D341Med (cell line): ENCODE measurements around the gene GRM5.
"Not testable (repeated sequence)": the region's sequence is repeated elsewhere in the genome, so short reads cannot be mapped to it uniquely, and the experiment has no call there.

Experiments used
- DNase-seq: peaks from one replicate; pipeline ENCODE4 v3.0.0; 2012; ENCODE audit warnings: low spot score

GRM5 gene

DNA sequence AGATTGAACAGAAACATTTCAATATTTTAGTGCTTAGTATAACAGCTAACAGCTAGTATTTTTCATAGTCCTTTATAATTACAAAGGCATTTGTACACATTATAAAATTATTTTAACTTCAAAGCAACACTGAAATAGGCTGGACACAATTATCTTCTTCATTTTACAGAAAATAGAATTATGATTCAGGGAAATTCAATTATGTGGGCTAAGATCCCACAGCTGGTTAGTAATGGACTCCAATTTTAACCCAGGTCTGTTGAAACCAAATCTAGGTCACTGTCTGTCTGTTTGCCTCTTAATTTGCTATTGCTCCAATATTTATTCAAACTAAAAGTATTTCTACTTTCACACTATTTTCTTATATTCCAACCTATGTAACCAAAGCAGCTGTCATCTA lies 574.1 kb downstream of the GRM5 start:
- no peak for DNase-seq

DNA sequence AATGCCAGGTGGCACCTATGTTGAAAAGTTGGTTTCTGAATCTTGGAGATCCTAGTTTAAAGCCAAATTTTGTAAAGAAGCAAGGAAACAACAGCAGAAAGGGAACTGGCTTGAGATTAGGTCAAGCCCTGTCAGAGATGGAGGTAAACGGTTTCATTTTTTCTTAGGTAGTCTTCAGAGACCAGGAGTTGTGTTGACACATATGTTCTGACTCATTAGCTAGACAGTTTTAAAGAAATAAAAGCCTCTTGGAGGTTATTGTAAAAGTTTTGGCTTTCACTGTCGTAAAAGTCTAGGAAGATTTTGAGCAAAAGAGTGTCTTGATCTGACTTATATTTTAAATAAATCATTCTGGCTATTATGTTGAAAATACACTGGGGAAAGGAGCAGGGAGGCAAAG lies 576.8 kb downstream of the GRM5 start:
- DNase-seq: no peak

DNA sequence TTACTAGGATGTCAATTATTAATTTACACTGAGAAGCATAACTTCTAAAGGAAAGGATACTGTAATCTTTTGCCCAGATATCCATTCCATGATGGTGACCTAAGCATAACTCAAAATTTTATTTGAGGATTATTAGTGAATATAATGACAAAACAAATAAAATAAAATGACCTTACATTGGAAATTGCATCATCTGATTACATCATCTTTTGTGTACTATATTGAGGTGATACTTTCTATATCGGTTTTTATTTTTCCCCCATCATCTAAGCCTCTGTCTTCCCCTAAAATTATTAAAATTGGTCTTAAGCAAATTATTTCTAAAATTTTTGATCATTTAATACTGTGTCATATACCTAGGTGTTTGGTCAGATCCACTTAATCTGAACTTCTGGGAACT lies 578.1 kb downstream of the GRM5 start:
- no peak for DNase-seq

DNA sequence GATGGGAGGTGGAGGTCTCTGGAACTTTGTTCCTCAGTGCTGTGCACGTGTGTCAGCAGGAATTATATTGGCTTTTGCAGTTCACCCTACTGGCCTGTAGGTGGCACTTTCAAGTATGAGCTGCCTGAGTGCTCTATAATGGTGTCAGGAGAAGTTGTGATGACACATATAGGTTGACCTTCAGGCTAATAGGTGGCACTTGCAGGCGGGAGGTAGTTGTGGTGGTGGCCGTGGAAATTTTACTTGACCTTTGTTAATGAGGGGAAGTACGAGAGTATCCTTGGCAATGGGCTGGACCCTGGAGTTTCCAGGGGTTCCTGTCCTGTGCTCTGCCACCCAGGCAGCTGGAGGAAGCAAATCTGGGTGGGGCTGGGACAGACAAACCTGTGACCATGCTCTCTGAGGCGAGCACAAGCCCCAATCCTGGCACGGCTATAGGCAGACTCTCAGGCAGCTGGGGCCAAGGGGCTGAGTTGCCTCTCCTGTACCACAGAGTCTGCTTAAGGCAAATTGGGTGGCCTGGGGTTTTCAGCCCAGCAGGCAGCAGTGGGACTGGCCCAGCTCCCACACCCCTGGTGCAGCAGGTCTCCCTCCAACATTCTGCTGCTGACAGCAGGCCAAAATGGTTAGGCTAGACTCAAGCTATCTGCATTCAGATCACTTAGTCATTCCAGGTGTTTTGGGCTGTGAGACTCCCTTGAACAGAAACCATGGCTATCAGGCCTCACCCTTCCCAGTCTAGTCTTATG lies 580.7 kb downstream of the GRM5 start:
- peak; percentile 52 for DNase-seq

DNA sequence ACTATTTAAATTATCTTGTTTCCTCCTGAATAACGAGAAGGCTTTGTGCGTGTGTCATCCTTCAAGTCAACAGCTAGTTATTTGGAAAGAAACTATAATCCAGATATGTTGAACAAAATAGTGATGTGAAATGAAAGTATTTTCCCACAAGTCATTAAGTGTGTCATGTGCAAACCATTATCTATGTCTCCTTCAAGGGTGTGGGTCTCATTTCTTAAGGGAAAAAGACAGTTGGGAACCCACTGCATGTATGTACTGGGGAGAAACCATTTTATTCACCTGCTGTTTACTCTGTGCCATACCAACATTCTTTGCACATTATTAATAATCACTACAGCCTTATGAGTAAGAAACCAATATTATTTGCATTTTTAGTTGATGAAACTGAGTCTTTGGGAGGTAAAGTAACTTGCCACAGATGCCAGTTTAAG lies 582.9 kb downstream of the GRM5 start:
- DNase-seq: no peak

DNA sequence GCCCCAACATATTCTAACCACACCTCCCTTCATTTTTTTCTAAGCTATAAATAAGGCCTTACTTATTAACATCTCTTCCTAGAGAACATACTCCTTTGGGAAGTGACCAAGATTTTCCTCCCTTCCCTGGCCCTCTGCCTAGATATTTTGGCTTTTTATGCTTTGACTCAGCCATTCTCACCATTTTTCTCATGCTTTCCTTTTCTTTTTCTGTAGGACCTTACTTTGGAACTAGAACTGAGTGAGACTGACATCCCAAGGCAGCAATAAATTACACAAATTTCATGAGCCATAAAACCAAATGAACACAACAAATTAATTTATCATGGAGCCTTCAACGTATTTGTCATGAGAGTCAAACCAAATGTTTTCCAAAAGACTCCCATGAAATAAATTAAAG lies 585.6 kb downstream of the GRM5 start:
- no peak for DNase-seq

DNA sequence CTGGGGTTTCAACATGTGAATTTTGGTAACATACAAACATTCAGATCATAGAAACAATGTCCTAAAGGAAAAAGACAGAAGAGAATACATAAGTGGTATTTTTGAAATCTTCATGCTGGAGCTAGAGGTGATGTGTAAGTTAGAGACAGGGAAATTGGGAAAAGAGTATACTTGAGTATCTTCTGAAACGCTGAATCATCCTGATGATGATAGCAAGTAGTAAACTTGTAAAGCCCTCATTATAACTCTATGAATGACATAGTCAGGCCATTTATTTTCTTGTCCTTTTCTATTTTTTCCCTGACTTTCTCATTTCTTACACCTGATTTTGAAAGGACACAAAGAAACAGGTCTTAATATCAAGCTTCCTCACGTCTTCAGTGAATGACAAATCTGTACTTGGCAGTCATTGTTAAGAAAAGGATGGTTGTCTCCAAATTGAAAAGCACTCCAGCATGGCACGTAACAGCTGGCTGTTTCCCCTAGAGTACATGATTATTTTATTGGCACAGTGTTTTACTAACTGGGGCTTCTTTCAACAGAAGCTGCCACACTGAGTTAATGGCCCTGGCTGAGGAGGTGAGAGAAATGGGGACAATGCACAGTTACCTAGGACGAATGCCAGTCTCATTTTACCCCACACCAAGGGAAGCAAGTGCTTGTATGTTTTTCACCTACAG lies 587.5 kb downstream of the GRM5 start:
- DNase-seq: no peak

DNA sequence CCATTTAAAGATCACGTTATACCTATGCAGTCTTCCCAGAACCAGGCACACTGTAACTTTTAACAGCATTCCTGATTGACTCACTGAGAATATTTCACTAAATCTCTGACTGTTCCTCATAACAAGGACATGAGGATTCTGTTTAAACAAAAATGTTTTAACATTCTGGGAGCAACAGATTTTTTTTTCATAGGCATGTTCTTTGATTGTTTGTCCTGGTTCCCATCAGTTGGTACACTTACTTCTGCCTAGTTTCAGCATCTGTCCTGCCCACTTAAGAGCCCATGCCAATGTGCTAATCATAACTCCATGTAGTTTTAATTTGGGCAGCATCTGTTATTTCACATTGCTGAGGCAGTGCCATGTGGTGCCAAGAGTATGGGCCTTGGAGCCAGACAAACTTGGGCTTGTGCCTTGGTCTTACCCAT lies 589.8 kb downstream of the GRM5 start:
- no peak for DNase-seq

DNA sequence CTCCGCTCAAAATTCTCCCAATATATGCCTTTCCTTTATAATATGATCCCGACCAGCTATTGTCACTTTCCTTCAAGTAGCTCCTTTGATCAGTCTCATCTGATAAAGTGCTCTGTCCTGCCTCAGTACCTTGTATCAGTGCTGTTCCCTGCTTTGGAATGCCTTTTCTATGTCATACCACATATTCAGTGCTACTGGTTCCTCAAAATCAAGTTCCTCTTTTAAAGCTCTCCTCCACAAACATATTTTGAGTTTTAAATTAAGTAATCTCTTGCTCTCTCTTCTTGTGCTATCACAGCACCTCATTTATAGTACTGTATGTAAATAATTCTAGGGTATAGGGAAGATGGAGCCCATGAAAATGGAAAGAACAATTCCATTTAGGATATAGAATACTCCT lies 591.1 kb downstream of the GRM5 start:
- no peak for DNase-seq

DNA sequence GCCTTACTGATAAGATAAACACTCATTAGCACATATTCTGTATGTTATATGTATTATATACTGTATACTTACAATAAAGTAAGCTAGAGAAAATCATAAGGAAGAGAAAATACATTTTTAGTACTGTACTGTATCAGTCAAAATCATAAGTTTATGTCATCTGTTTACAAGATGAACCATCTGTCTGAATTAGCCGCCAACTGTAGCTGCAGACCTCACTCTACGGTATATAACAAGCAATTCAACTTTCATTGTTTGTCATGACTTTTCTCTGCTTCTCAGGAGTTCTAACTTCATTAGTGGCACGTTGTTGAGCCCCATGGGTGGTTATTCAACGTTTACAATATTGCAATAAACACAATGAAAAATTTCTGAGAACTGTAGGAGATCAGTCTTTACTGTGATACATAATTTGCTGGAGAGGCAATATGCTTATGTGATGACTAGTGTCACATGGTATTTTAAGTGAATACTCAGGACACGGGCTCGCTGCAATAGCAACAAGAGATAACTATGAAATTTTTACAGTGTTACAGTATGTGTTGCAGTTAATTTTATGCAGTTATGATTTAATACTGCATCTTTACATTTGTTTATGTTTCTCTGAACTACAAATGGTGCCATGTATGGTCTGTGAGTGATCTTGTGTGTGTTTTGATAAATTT lies 596.1 kb downstream of the GRM5 start:
- DNase-seq: no peak

DNA sequence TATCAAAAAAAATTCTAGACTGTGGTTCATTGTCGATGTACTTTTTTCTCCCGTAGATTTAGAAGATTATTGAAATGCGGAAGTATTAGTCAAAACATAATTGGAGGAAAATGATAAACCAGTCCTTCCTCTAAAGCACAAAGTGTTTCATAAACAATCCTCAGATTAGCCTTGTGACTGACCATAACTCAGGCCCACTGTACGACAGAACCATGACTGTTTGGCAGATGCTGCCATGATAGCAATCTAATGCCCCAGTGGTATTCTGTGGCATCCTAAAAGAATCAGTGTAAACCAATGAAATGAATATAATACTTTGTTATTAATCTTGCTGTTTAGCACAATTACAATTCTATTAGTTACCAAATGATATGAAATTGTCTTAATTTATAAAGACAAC lies 601.3 kb downstream of the GRM5 start:
- no peak for DNase-seq

DNA sequence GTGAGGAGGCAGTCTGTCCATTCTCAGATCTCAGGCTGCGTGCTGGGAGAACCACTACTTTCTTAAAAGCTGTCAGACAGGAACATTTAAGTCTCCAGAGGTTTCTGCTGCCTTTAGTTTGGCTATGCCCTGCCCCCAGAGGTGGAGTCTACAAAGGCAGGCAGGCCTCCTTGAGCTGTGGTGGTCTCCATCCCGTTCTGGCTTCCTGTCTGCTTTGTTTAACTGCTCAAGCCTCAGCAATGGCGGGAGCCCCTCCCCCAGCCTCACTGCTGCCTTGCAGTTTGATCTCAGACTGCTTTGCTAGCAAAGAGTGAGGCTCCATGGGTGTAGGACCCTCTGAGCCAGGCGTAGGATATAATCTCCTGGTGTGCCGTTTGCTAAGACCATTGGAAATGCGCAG lies 602.5 kb downstream of the GRM5 start:
- DNase-seq: not testable (repeated sequence)

DNA sequence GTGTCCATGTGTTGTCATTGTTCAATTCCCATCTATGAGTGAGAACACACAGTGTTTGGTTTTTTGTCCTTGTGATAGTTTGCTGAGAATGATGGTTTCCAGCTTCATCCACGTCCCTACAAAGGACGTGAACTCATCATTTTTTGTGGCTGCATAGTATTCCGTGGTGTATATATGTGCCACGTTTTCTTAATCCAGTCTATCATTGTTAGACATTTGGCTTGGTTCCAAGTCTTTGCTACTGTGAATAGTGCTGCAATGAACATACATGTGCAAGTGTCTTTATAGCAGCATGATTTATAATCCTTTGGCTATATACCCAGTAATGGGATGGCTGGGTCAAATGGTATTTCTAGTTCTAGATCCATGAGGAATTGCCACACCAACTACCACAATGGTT lies 607.7 kb downstream of the GRM5 start:
- not testable (repeated sequence) for DNase-seq

DNA sequence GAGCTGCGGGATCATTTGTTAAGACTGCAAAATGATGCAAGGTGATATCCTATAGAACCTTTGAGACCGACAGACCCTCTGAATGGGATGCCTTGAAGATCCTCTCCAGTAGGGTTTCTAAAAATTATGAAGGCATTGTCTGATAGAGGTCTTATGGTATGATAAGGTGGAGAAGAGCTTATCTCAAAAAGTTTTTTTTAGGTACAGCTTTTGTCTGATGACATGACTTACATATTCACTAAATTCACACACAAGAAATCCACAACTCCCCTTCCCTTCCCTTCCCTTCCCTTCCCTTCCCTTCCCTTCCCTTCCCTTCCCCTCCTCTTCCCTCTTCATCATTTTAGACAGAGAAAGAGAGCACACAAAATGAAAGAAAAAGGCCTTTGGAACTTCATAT lies 609.8 kb downstream of the GRM5 start:
- DNase-seq: no peak

DNA sequence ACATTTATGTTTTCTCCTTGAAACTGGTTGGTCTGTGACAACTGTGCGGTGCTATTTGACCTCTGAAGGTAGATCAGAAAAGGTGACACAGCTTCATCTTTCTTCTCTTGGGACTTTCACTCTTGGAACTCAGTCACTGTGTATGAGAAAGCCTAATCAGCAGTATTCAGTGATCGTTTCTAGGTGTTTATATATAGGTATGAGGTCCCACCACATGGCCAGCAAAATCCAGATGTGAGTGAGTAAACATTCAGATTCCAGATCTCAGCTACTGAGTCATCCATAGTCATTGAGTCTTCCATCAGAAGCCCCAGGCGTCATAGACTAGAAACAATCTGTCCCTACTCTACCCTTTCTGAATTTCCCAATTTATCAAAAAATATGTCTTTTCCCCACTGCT lies 610.9 kb downstream of the GRM5 start:
- DNase-seq: no peak
